Measurements from ENCODE around the gene PRKD3. TPM values are rescaled to one million over a fixed set of nuclear protein-coding genes. Genes with fewer than 3 reads are reported as not detected.

Gene PRKD3
- total and polyA plus RNA-seq, 9 of the 15 experiments (the other 6 are each of a cell fraction or from before 2014, with no cell fraction given), result 4.7 to 26.7 (median 17.0) TPM

GRCh38 chr2:37372000-37372399 is 47.4 kb upstream of the PRKD3 start:
- Histone ChIP-seq H3K9me1 (ENCODE audit: control insufficient read depth, insufficient read depth, low read length) (no peaks in the 10 kb centered on the region), H2AFZ (ENCODE audit: low read depth, low read length) (no peak overlapping the region), H3K9ac (ENCODE audit: insufficient read depth in 1 of 2, low read depth in 2 of 2, low read length in 2 of 2) (no peak overlapping the region), H3K79me2 (ENCODE audit: control insufficient read depth, insufficient read depth, low read length) (no peaks in the 10 kb centered on the region), H3K4me1 (replicated peaks in 1 of 2; ENCODE audit: control insufficient read depth in 2 of 2, insufficient read depth in 2 of 2, low read length in 2 of 2) (no peaks in the 10 kb centered on the region), H3K27me3 (ENCODE audit: control insufficient read depth in 2 of 2, insufficient read depth in 2 of 2, low read length in 2 of 2) (peaks cover 9 to 27% of the 10 kb centered on the region in 2 experiments; a peak in 4 of 5 replicates), H3K27ac (ENCODE audit: extremely low read depth, low read depth, low read length) (no peak overlapping the region), H3K4me2 (ENCODE audit: insufficient read depth, low read length) (no peak overlapping the region), H3K9me3 (replicated peaks; ENCODE audit: control insufficient read depth, insufficient read depth, low read depth, low read length) (no peaks in the 10 kb centered on the region), H3K4me3 (no peak overlapping the region), H3K36me3 (ENCODE audit: control insufficient read depth, insufficient read depth, low read length) (no peaks in the 10 kb centered on the region), H4K20me1 (replicated peaks; ENCODE audit: control insufficient read depth, insufficient read depth, low read length) (no peaks in the 10 kb centered on the region)
- no TSS peak for BruUV-seq (replicated peaks)
- POLR2A ChIA-PET, result no interaction called here
- in situ Hi-C loops (cut with MboI), result no loop called here
- no peak for TF ChIP-seq SAFB2 (IDR thresholded peaks at IDR 0.05; ENCODE audit: borderline replicate concordance, low read depth, low read length, severe bottlenecking)
- TF ChIP-seq CEBPB (tag; IDR thresholded peaks at IDR 0.05), result no peak
- no peak for TF ChIP-seq ZNF324 (CRISPR knock-in tag; IDR thresholded peaks at IDR 0.05)
- intact Hi-C loops (cut with micrococcal nuclease), result no loop called here
- no peak for ATAC-seq
- FAIRE-seq, result no peak
- no peak for DNase-seq (ENCODE audit: extremely low read depth in 1 of 4, low spot score in 3 of 4)
- CTCF ChIA-PET (ENCODE audit: low intra/inter-chr PET ratio), result no interaction called here

GRCh38 chr2:37370666-37371065 is 46.0 kb upstream of the PRKD3 start:
- intact Hi-C loops (cut with micrococcal nuclease) (no loop called here), in situ Hi-C loops (cut with MboI) (no loop called here)
- WGBS (ENCODE audit: insufficient coverage, low coverage, missing lambda C conversion rate), result 0% methylated on average over 1 of the region's 1 CpG
- Histone ChIP-seq H2AFZ (ENCODE audit: low read depth, low read length) (no peak overlapping the region), H3K9me1 (ENCODE audit: control insufficient read depth, insufficient read depth, low read length) (no peaks in the 10 kb centered on the region), H3K4me2 (ENCODE audit: insufficient read depth, low read length) (no peak overlapping the region), H3K27me3 (ENCODE audit: control insufficient read depth in 2 of 2, insufficient read depth in 2 of 2, low read length in 2 of 2) (peaks cover 10 to 22% of the 10 kb centered on the region in 2 experiments; a peak in 4 of 5 replicates), H3K36me3 (ENCODE audit: control insufficient read depth, insufficient read depth, low read length) (no peaks in the 10 kb centered on the region), H3K9ac (ENCODE audit: insufficient read depth in 1 of 2, low read depth in 2 of 2, low read length in 2 of 2) (no peak overlapping the region), H4K20me1 (replicated peaks; ENCODE audit: control insufficient read depth, insufficient read depth, low read length) (no peaks in the 10 kb centered on the region), H3K4me1 (replicated peaks in 1 of 2; ENCODE audit: control insufficient read depth in 2 of 2, insufficient read depth in 2 of 2, low read length in 2 of 2) (no peaks in the 10 kb centered on the region), H3K27ac (ENCODE audit: extremely low read depth, low read depth, low read length) (no peak overlapping the region), H3K9me3 (replicated peaks; ENCODE audit: control insufficient read depth, insufficient read depth, low read depth, low read length) (no peaks in the 10 kb centered on the region), H3K4me3 (no peak overlapping the region), H3K79me2 (ENCODE audit: control insufficient read depth, insufficient read depth, low read length) (no peaks in the 10 kb centered on the region)
- DNase-seq (ENCODE audit: extremely low read depth in 1 of 4, low spot score in 3 of 4) (no peak), FAIRE-seq (no peak), ATAC-seq (no peak)
- POLR2A ChIA-PET, result no interaction called here
- BruUV-seq (replicated peaks), result no TSS peak
- CTCF ChIA-PET (ENCODE audit: low intra/inter-chr PET ratio), result no interaction called here
- no peak for TF ChIP-seq XRCC4 (IDR thresholded peaks at IDR 0.05; ENCODE audit: extremely low read depth, insufficient read depth, insufficient read length)
- no peak for TF ChIP-seq MYNN (IDR thresholded peaks at IDR 0.05)
- no peak for TF ChIP-seq MYNN (CRISPR knock-in tag; IDR thresholded peaks at IDR 0.05)
- TF ChIP-seq POLR3G (IDR thresholded peaks at IDR 0.05; ENCODE audit: extremely low read depth, insufficient read length, insufficient replicate concordance), result no peak
- TF ChIP-seq ZNF76 (CRISPR knock-in tag; IDR thresholded peaks at IDR 0.05; ENCODE audit: borderline replicate concordance), result no peak
- TF ChIP-seq KDM1A (IDR thresholded peaks at IDR 0.05), result no peak
- no peak for TF ChIP-seq NRF1 (conservative IDR thresholded peaks at IDR 0.05 in 1 of 2, IDR thresholded peaks at IDR 0.05 in 1 of 2)
- no peak for TF ChIP-seq RREB1 (CRISPR knock-in tag; IDR thresholded peaks at IDR 0.05)
- no peak for TF ChIP-seq TSC22D4 (tag; IDR thresholded peaks at IDR 0.05)
- no peak for TF ChIP-seq MCM5 (IDR thresholded peaks at IDR 0.05; ENCODE audit: low read depth)
- TF ChIP-seq XRCC5 (IDR thresholded peaks at IDR 0.05; ENCODE audit: low read depth, low read length), result no peak
